ENCODE results near the gene TTC7B. TPM values are rescaled to one million over a fixed set of nuclear protein-coding genes. Genes with fewer than 3 reads are reported as not detected.
"Not testable (repeated sequence)": the region's sequence is repeated elsewhere in the genome, so short reads cannot be mapped to it uniquely, and the experiment has no call there.

TTC7B gene
- total RNA-seq, 1 experiment from 2014 or later: 40.9 TPM

DNA sequence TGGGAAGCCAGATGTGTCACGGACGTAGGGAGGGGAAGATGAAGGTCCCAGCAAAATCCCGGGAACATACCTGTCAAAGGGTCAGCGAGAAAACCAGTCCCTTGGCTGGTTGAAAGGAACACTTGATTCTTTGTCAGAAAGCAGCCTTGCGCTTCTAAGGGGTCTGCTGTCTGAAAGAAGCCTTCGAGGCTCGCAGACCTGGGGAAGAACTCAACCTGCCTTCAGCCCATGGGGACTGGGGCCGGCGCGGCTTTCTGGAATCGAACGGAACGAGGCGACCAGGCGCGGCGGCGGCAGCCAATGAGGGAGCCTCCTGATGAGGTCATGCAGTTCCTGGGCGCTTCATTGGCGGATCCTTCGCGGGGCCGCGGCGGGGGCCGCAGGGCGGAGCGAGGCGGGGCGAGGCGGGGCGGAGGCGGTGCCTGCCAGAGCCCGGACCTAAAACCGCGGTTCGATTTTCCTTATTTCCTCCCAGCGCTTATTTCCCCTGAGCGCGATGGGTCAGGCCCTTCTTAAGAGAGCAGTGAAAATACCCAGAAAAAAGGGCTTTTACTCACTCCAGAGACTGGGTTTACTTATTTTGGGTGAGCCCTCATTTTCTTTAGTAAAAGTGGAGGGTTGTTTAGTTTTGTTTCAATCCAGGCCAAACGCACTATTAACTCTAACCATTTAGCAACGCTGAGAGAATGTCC is 11.8 kb upstream of the TTC7B start:
- in situ Hi-C loops (cut with HindIII; ENCODE audit: low pct_unique_long_range_greater_than_20kb, low sequenced_read_pairs): no loop called here
- TF ChIP-seq TCF7L2 (IDR thresholded peaks at IDR 0.05; ENCODE audit: low read depth, low read length) (no peak), POLR2AphosphoS5 (IDR thresholded peaks at IDR 0.05; ENCODE audit: low read depth, low read length) (peak; percentile 47; the same call in 1 of the 2 replicates), SIN3A (IDR thresholded peaks at IDR 0.05; ENCODE audit: borderline replicate concordance, insufficient read depth, low read depth, low read length) (no peak)
- TF ChIP-seq, protein P1, sequence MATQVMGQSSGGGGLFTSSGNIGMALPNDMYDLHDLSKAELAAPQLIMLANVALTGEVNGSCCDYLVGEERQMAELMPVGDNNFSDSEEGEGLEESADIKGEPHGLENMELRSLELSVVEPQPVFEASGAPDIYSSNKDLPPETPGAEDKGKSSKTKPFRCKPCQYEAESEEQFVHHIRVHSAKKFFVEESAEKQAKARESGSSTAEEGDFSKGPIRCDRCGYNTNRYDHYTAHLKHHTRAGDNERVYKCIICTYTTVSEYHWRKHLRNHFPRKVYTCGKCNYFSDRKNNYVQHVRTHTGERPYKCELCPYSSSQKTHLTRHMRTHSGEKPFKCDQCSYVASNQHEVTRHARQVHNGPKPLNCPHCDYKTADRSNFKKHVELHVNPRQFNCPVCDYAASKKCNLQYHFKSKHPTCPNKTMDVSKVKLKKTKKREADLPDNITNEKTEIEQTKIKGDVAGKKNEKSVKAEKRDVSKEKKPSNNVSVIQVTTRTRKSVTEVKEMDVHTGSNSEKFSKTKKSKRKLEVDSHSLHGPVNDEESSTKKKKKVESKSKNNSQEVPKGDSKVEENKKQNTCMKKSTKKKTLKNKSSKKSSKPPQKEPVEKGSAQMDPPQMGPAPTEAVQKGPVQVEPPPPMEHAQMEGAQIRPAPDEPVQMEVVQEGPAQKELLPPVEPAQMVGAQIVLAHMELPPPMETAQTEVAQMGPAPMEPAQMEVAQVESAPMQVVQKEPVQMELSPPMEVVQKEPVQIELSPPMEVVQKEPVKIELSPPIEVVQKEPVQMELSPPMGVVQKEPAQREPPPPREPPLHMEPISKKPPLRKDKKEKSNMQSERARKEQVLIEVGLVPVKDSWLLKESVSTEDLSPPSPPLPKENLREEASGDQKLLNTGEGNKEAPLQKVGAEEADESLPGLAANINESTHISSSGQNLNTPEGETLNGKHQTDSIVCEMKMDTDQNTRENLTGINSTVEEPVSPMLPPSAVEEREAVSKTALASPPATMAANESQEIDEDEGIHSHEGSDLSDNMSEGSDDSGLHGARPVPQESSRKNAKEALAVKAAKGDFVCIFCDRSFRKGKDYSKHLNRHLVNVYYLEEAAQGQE (IDR thresholded peaks at IDR 0.05; ENCODE audit: insufficient read depth in 1 of 2, low read depth in 2 of 2, low read length in 1 of 2): no peak
- TF ChIP-seq, protein P2, sequence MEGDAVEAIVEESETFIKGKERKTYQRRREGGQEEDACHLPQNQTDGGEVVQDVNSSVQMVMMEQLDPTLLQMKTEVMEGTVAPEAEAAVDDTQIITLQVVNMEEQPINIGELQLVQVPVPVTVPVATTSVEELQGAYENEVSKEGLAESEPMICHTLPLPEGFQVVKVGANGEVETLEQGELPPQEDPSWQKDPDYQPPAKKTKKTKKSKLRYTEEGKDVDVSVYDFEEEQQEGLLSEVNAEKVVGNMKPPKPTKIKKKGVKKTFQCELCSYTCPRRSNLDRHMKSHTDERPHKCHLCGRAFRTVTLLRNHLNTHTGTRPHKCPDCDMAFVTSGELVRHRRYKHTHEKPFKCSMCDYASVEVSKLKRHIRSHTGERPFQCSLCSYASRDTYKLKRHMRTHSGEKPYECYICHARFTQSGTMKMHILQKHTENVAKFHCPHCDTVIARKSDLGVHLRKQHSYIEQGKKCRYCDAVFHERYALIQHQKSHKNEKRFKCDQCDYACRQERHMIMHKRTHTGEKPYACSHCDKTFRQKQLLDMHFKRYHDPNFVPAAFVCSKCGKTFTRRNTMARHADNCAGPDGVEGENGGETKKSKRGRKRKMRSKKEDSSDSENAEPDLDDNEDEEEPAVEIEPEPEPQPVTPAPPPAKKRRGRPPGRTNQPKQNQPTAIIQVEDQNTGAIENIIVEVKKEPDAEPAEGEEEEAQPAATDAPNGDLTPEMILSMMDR (IDR thresholded peaks at IDR 0.05): no peak
- H3K4me1 ChIP-seq (ENCODE audit: control insufficient read depth, insufficient read depth, low read length): no peaks in the 10 kb centered on the region
- H3K27me3 ChIP-seq (ENCODE audit: control insufficient read depth, insufficient read depth, low read length): no peaks in the 10 kb centered on the region
- CTCF ChIA-PET: no interaction called here
- H3K9me3 ChIP-seq (ENCODE audit: control insufficient read depth, insufficient read depth, low read depth, low read length): no peaks in the 10 kb centered on the region
- POLR2A ChIA-PET: no interaction called here
- H3K4me3 ChIP-seq (ENCODE audit: low read depth in 2 of 2, low read length in 2 of 2): peak overlapping the region; percentile 45 to 70
- intact Hi-C loops (cut with micrococcal nuclease; ENCODE audit: unreplicated experiment): no loop called here
- H3K27ac ChIP-seq (ENCODE audit: low read length): peak overlapping the region; percentile 86
- peak; percentile 12 for DNase-seq (ENCODE audit: low read depth, low spot score)
- no peaks in the 10 kb centered on the region for H3K36me3 ChIP-seq (ENCODE audit: control insufficient read depth, insufficient read depth, low read length)
- no TSS peak for BruUV-seq (replicated peaks)
- ATAC-seq: peak; percentile 100

DNA sequence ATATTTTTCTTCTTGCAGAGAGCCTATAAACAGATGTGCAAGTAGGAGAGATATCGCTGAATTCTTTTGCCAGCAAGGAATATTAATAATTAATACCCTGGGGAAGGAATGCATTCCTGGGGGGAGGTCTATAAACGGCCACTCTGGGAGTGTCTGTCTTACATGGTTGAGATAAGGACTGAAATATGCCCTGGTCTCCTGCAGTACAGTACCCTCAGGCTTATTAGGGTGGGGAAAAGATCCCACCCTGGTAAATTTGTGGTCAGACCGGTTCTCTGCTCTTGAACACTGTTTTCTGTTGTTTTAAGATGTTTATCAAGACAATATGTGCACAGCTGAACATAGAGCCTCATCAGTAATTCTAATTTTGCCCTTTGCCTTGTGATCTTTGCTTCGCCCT is 7.3 kb upstream of the TTC7B start:
- H3K4me1 ChIP-seq (ENCODE audit: control insufficient read depth, insufficient read depth, low read length); H3K27ac ChIP-seq (ENCODE audit: low read length); intact Hi-C loops (cut with micrococcal nuclease; ENCODE audit: unreplicated experiment); H3K27me3 ChIP-seq (ENCODE audit: control insufficient read depth, insufficient read depth, low read length); H3K4me3 ChIP-seq (ENCODE audit: low read depth in 2 of 2, low read length in 2 of 2); DNase-seq (ENCODE audit: low read depth, low spot score); BruUV-seq (replicated peaks); ATAC-seq; H3K9me3 ChIP-seq (ENCODE audit: control insufficient read depth, insufficient read depth, low read depth, low read length); CTCF ChIA-PET; POLR2A ChIA-PET; H3K36me3 ChIP-seq (ENCODE audit: control insufficient read depth, insufficient read depth, low read length); in situ Hi-C loops (cut with HindIII; ENCODE audit: low pct_unique_long_range_greater_than_20kb, low sequenced_read_pairs): not testable (repeated sequence)

DNA sequence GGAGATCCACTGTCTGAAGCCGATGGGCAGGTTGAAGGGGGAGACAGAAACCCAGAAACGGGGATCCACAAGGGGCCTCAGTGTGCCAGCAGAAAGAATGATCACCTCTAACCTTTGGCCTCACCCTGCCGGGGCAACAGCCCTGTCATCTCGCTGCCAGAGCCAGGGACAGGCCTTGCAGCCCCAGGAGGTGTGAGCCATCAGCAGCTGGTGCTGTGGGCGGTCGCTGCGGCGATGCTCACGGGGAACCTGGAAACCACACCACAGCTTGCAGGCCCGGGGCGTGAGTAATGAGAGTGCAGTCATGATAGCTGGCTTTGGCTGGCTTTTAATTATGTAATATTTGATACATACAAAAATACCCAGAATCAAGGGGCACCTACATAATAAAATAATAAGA is 4.7 kb upstream of the TTC7B start:
- Histone ChIP-seq H3K9me3 (ENCODE audit: control insufficient read depth, insufficient read depth, low read depth, low read length) (no peaks in the 10 kb centered on the region), H3K4me1 (ENCODE audit: control insufficient read depth, insufficient read depth, low read length) (no peaks in the 10 kb centered on the region), H3K4me3 (ENCODE audit: low read depth in 2 of 2, low read length in 2 of 2) (no peak overlapping the region), H3K27ac (ENCODE audit: low read length) (no peak overlapping the region), H3K27me3 (ENCODE audit: control insufficient read depth, insufficient read depth, low read length) (no peaks in the 10 kb centered on the region), H3K36me3 (ENCODE audit: control insufficient read depth, insufficient read depth, low read length) (no peaks in the 10 kb centered on the region; the same call in 1 of the 2 replicates)
- ATAC-seq (no peak), DNase-seq (ENCODE audit: low read depth, low spot score) (no peak)
- CTCF ChIA-PET: interaction anchor here (0.9 kb wide), 1 partner anchor 848 kb away, joined by 3 read pairs; no protein-coding TSS in a partner anchor
- BruUV-seq (replicated peaks): no TSS peak
- intact Hi-C loops (cut with micrococcal nuclease; ENCODE audit: unreplicated experiment) (no loop called here), in situ Hi-C loops (cut with HindIII; ENCODE audit: low pct_unique_long_range_greater_than_20kb, low sequenced_read_pairs) (no loop called here)
- TF ChIP-seq, protein P2 (IDR thresholded peaks at IDR 0.05): no peak
- TF ChIP-seq, protein P1 (IDR thresholded peaks at IDR 0.05; ENCODE audit: insufficient read depth in 1 of 2, low read depth in 2 of 2, low read length in 1 of 2): no peak
- TF ChIP-seq TCF7L2 (IDR thresholded peaks at IDR 0.05; ENCODE audit: low read depth, low read length): no peak
- TF ChIP-seq SIN3A (IDR thresholded peaks at IDR 0.05; ENCODE audit: borderline replicate concordance, insufficient read depth, low read depth, low read length): no peak
- TF ChIP-seq POLR2AphosphoS5 (IDR thresholded peaks at IDR 0.05; ENCODE audit: low read depth, low read length): no peak
- POLR2A ChIA-PET: no interaction called here
